ENCODE results near the gene HEATR3.

DNA sequence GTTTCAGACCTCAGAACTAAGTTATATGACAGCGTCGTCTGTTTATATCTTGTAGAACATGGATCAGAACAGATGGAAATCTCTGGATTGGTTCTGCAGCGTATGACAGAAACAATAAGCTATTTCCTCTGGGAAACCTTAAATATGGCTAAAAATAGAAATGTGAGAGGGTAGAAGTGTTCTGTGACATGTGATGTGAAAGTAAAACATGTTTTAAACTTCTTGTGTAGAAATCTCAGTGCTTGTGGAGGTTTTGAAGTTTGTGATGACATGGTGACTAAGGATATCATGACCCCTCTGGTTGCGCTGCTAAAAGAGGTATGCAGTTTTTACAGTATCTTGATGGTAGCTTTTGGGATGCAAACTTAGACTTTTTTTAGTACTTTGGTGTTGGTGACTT lies 2.8 kb downstream of the HEATR3 start:
- TF ChIP-seq ZNF558 (CRISPR knock-in tag; IDR thresholded peaks at IDR 0.05; ENCODE audit: borderline replicate concordance) (no peak), ZNF674 (CRISPR knock-in tag; IDR thresholded peaks at IDR 0.05; ENCODE audit: low read depth) (no peak), FIP1L1 (IDR thresholded peaks at IDR 0.05; ENCODE audit: borderline replicate concordance, insufficient read depth, low read depth, low read length) (no peak), JUND (CRISPR knock-in tag; IDR thresholded peaks at IDR 0.05) (no peak), CEBPB (IDR thresholded peaks at IDR 0.05; ENCODE audit: borderline replicate concordance, low read depth, low read length) (no peak), ZNF816 (CRISPR knock-in tag; IDR thresholded peaks at IDR 0.05; ENCODE audit: borderline replicate concordance) (no peak), KAT8 (CRISPR knock-in tag; IDR thresholded peaks at IDR 0.05) (no peak), SOX5 (CRISPR knock-in tag; IDR thresholded peaks at IDR 0.05; ENCODE audit: borderline replicate concordance) (no peak), EZH2 (conservative IDR thresholded peaks at IDR 0.05; ENCODE audit: low read depth, low read length) (no peak), SMC3 (IDR thresholded peaks at IDR 0.05; ENCODE audit: low read length) (no peak), GABPA (IDR thresholded peaks at IDR 0.05; ENCODE audit: low read depth, low read length) (no peak), GABPA (CRISPR knock-in tag; IDR thresholded peaks at IDR 0.05; ENCODE audit: low read depth) (no peak), MYC (CRISPR knock-in tag; IDR thresholded peaks at IDR 0.05; ENCODE audit: borderline replicate concordance) (no peak)
- TF ChIP-seq, protein P1, sequence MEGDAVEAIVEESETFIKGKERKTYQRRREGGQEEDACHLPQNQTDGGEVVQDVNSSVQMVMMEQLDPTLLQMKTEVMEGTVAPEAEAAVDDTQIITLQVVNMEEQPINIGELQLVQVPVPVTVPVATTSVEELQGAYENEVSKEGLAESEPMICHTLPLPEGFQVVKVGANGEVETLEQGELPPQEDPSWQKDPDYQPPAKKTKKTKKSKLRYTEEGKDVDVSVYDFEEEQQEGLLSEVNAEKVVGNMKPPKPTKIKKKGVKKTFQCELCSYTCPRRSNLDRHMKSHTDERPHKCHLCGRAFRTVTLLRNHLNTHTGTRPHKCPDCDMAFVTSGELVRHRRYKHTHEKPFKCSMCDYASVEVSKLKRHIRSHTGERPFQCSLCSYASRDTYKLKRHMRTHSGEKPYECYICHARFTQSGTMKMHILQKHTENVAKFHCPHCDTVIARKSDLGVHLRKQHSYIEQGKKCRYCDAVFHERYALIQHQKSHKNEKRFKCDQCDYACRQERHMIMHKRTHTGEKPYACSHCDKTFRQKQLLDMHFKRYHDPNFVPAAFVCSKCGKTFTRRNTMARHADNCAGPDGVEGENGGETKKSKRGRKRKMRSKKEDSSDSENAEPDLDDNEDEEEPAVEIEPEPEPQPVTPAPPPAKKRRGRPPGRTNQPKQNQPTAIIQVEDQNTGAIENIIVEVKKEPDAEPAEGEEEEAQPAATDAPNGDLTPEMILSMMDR (CRISPR knock-in tag; IDR thresholded peaks at IDR 0.05): no peak

All from HepG2 (cell line).